Measurements from ENCODE around the gene CLDN12. TPM values are rescaled to one million over a fixed set of nuclear protein-coding genes. Genes with fewer than 3 reads are reported as not detected.

CLDN12 gene
- total and polyA plus RNA-seq, 12 donors = 13.8 to 150 (median 41.5) TPM

- no peak overlapping the region for H3K4me3 ChIP-seq
- no peaks in the 10 kb centered on the region for H3K36me3 ChIP-seq (replicated peaks in 1 of 2)
- no peaks in the 10 kb centered on the region for H3K4me1 ChIP-seq (replicated peaks in 1 of 2)
- intact Hi-C loops (cut with DNase I) = loop anchor here in 1 of 2 donors (10.0 kb wide), 1 partner anchor 181 kb away; the partner anchor contains the start of gene CFAP69
- no peak for DNase-seq
- no peak for TF ChIP-seq POLR2A (IDR thresholded peaks at IDR 0.05)
- TF ChIP-seq CTCF (IDR thresholded peaks at IDR 0.05) = no peak
- H3K27me3 ChIP-seq = no peaks in the 10 kb centered on the region
- H3K9me3 ChIP-seq (replicated peaks in 1 of 3) = no peaks in the 10 kb centered on the region
- H3K27ac ChIP-seq = no peak overlapping the region
- 44 to 92% (median 71%) methylated on average over 2 of the region's 2 CpGs for WGBS, 4 donors
Measured at GRCh38 chr7:90425376-90425775, 22.1 kb downstream of the CLDN12 start.

GRCh38 chr7:90430614-90431460 lies 27.6 kb downstream of the CLDN12 start:
- no peaks in the 10 kb centered on the region for H3K27me3 ChIP-seq
- no peaks in the 10 kb centered on the region for H3K36me3 ChIP-seq (replicated peaks in 1 of 2)
- intact Hi-C loops (cut with DNase I) = loop anchor here (5.0 to 10.0 kb wide), 2 partner anchors 116 to 279 kb away; partner anchors contain the start of gene STEAP1 (in 1 of the 2)
- no peaks in the 10 kb centered on the region for H3K4me1 ChIP-seq (replicated peaks in 1 of 2)
- no peak overlapping the region for H3K27ac ChIP-seq
- WGBS, 4 donors = 90 to 93% (median 91%) methylated on average over 6 of the region's 6 CpGs
- H3K4me3 ChIP-seq = no peak overlapping the region
- no peaks in the 10 kb centered on the region for H3K9me3 ChIP-seq (replicated peaks in 1 of 3)
- TF ChIP-seq CTCF (IDR thresholded peaks at IDR 0.05) (no peak), POLR2A (IDR thresholded peaks at IDR 0.05) (no peak)
- DNase-seq = no peak

GRCh38 chr7:90432752-90433151 lies 29.5 kb downstream of the CLDN12 start:
- Histone ChIP-seq H3K27ac (no peak overlapping the region), H3K4me3 (no peak overlapping the region), H3K36me3 (replicated peaks in 1 of 2) (no peaks in the 10 kb centered on the region), H3K9me3 (replicated peaks in 1 of 3) (no peaks in the 10 kb centered on the region), H3K4me1 (replicated peaks in 1 of 2) (no peaks in the 10 kb centered on the region), H3K27me3 (no peaks in the 10 kb centered on the region)
- no peak for DNase-seq
- intact Hi-C loops (cut with DNase I) = loop anchor here (5.0 to 10.0 kb wide), 2 partner anchors 118 to 280 kb away; partner anchors contain the start of gene STEAP1 (in 1 of the 2)
- TF ChIP-seq POLR2A (IDR thresholded peaks at IDR 0.05) (no peak), CTCF (IDR thresholded peaks at IDR 0.05) (no peak)
- 78 to 85% (median 80%) methylated on average over 9 to 10 of the region's 10 CpGs for WGBS, 4 donors

- TF ChIP-seq CTCF (IDR thresholded peaks at IDR 0.05) = no peak
- TF ChIP-seq POLR2A (IDR thresholded peaks at IDR 0.05) = no peak
- H3K9me3 ChIP-seq (replicated peaks in 1 of 3) = no peaks in the 10 kb centered on the region
- no peak for DNase-seq
- no peaks in the 10 kb centered on the region for H3K4me1 ChIP-seq (replicated peaks in 1 of 2)
- WGBS, 4 donors = 79 to 100% (median 94%) methylated on average over 1 to 3 of the region's 3 CpGs
- H3K27me3 ChIP-seq = no peaks in the 10 kb centered on the region
- no peak overlapping the region for H3K27ac ChIP-seq
- H3K4me3 ChIP-seq = no peak overlapping the region
- no peaks in the 10 kb centered on the region for H3K36me3 ChIP-seq (replicated peaks in 1 of 2)
- intact Hi-C loops (cut with DNase I) = loop anchor here (5.0 to 10.0 kb wide), 2 partner anchors 118 to 281 kb away; partner anchors contain the start of gene STEAP1 (in 1 of the 2)
Measured at GRCh38 chr7:90433221-90433620, 30.0 kb downstream of the CLDN12 start.
